Mammary epithelial cell (primary cell): Measurements from ENCODE around the gene EMCN.

Experiments used
- CTCF ChIP-seq, 2 donors: IDR thresholded peaks in 1 of 2; conservative IDR thresholded peaks in 1 of 2; 2 replicates each; pipeline ENCODE4 v1.5.1; 2011 to 2012; ENCODE audit warnings: inconsistent platforms in 2 of 2, low read length in 2 of 2, mild to moderate bottlenecking in 2 of 2, control low read depth in 1 of 2, low read depth in 1 of 2; ENCODE audit not compliant: insufficient read depth in 1 of 2; ENCODE audit errors: extremely low read depth in 1 of 2
- EZH2 ChIP-seq: IDR thresholded peaks from 2 replicates; pipeline ENCODE4 v1.6.1; 2012; ENCODE audit warnings: low read length, inconsistent platforms, borderline replicate concordance

GRCh38 chr4:100497791-100498190 lies 20.0 kb downstream of the EMCN start:
- TF ChIP-seq CTCF (conservative IDR thresholded peaks at IDR 0.05 in 1 of 2, IDR thresholded peaks at IDR 0.05 in 1 of 2; ENCODE audit: extremely low read depth in 1 of 2, insufficient read depth in 1 of 2, low read depth in 1 of 2, low read length in 2 of 2) (no peak), EZH2 (no peak)
